SK-N-SH (cell line): Measurements from ENCODE around the gene DDX42. TPM values are rescaled to one million over a fixed set of nuclear protein-coding genes. Genes with fewer than 3 reads are reported as not detected.

Source experiments
- CTCF ChIA-PET: fragments of 300-600, 350-600 bp; formaldehyde crosslinking; extraction: SDS; loops from one replicate; lab custom pipeline; 2021; lab: Yijun Ruan, JAX
- POLR2A ChIA-PET: fragments of 350-600 bp; sonication (Branson Sonifier 250); formaldehyde crosslinking; extraction: SDS; loops from one replicate; lab custom pipeline; 2020; ENCODE audit warnings: antibody characterized with exemption, inconsistent platforms; lab: Yijun Ruan, JAX
- DNase-seq: peaks from one replicate; pipeline ENCODE4 v3.0.0; 2012
- H2AFZ ChIP-seq: fragments of 200-600 bp; sonication (generic); 2 replicates; pipeline ENCODE4 v1.8.1; 2016; ENCODE audit warnings: antibody characterized with exemption, mild to moderate bottlenecking, low read depth
- H3F3A ChIP-seq: fragments of 200-600 bp; sonication (generic); replicated peaks from 2 replicates; pipeline ENCODE3; 2016; ENCODE audit warnings: antibody characterized with exemption, mild to moderate bottlenecking; ENCODE audit not compliant: insufficient read depth
- H3K27ac ChIP-seq, 2 experiments: fragments of 200-500 bp in 1 of 2; fragments of 200-600 bp in 1 of 2; sonication (Bioruptor generic) in 1 of 2; sonication (generic), shearing (Covaris generic) in 1 of 2; 2 replicates each; pipeline versions ENCODE4 v1.5.1 to v1.6.1; 2014 to 2016; ENCODE audit warnings: low read depth in 2 of 2, inconsistent platforms in 1 of 2, low read length in 1 of 2, mild to moderate bottlenecking in 1 of 2, mixed read lengths in 1 of 2
- H3K27me3 ChIP-seq: fragments of 200-600 bp; sonication (generic), shearing (Covaris generic); 2 replicates; pipeline ENCODE4 v1.6.1; 2016; ENCODE audit warnings: mixed run types; ENCODE audit not compliant: insufficient read depth
- H3K36me3 ChIP-seq, 2 experiments: fragments of 200-500 bp in 1 of 2; fragments of 200-600 bp in 1 of 2; sonication (Bioruptor generic) in 1 of 2; sonication (generic) in 1 of 2; replicated peaks in 1 of 2; 2 replicates each; pipeline versions ENCODE3 to v1.5.1; 2014 to 2016; ENCODE audit warnings: low read length in 1 of 2, mild to moderate bottlenecking in 1 of 2; ENCODE audit not compliant: insufficient read depth in 2 of 2, control insufficient read depth in 1 of 2
- H3K4me1 ChIP-seq, 2 experiments: fragments of 200-500 bp in 1 of 2; fragments of 200-600 bp in 1 of 2; sonication (Bioruptor generic) in 1 of 2; sonication (generic), shearing (Covaris generic) in 1 of 2; 2 replicates each; pipeline versions ENCODE4 v1.5.1 to v1.6.1; 2014 to 2016; ENCODE audit warnings: low read depth in 1 of 2, low read length in 1 of 2, mixed run types in 1 of 2; ENCODE audit not compliant: insufficient read depth in 2 of 2, control insufficient read depth in 1 of 2
- H3K4me2 ChIP-seq: fragments of 200-600 bp; sonication (generic), shearing (Covaris generic); 2 replicates; pipeline ENCODE4 v1.6.1; 2017; ENCODE audit warnings: mixed run types
- H3K4me3 ChIP-seq, 2 experiments: fragments of 200-500 bp in 1 of 2; fragments of 200-600 bp in 1 of 2; sonication (Bioruptor generic) in 1 of 2; sonication (generic), shearing (Covaris generic) in 1 of 2; 2 replicates each; pipeline versions ENCODE4 v1.5.1 to v1.8.1; 2014 to 2016; ENCODE audit warnings: low read depth in 2 of 2, inconsistent platforms in 1 of 2, low read length in 1 of 2, mild to moderate bottlenecking in 1 of 2, mixed read lengths in 1 of 2, moderate library complexity in 1 of 2
- H3K79me2 ChIP-seq: fragments of 200-600 bp; sonication (generic); 2 replicates; pipeline ENCODE4 v1.8.1; 2017; ENCODE audit warnings: mild to moderate bottlenecking; ENCODE audit not compliant: insufficient read depth
- H3K9ac ChIP-seq: fragments of 200-600 bp; sonication (generic); 2 replicates; pipeline ENCODE4 v1.6.1; 2017; ENCODE audit warnings: mixed run types
- H3K9me2 ChIP-seq: fragments of 200-600 bp; sonication (generic); 2 replicates; pipeline ENCODE4 v1.6.1; 2017; ENCODE audit warnings: mixed run types
- H3K9me3 ChIP-seq: fragments of 200-600 bp; sonication (generic); 2 replicates; pipeline ENCODE4 v1.6.1; 2017; ENCODE audit warnings: mixed run types, mild to moderate bottlenecking, moderate library complexity
- H4K20me1 ChIP-seq: fragments of 200-600 bp; sonication (generic); 2 replicates; pipeline ENCODE4 v1.6.1; 2017; ENCODE audit warnings: mild to moderate bottlenecking, mixed run types; ENCODE audit not compliant: insufficient read depth
- ELF1 ChIP-seq: IDR thresholded peaks from 2 replicates; pipeline ENCODE4 v1.4.0; 2012
- JUND ChIP-seq: IDR thresholded peaks from 2 replicates; pipeline ENCODE4 v1.4.0; 2012
- POLR2AphosphoS5 ChIP-seq: IDR thresholded peaks from 2 replicates; pipeline ENCODE4 v1.6.1; 2012; ENCODE audit warnings: low read depth, low read length
- WGBS: methylation state at CpG from one replicate; pipeline ENCODE4 v1.1.6; 2017; ENCODE audit warnings: low lambda C conversion rate; 5-methylcytosine and 5-hydroxymethylcytosine counted together
- polyA plus RNA-seq, 3 experiments: library from polyadenylated mRNA; depleted of rRNA; stranded (reverse); fragments of >200 nt; gene quantifications; 2 replicates each; pipeline ENCODE4 v1.2.3, GENCODE V29; 2012
- TF ChIP-seq, protein P1 (sequence below): fragments of 200-600 bp; sonication (generic); IDR thresholded peaks from 2 replicates; pipeline ENCODE4 v1.6.1; 2017; ENCODE audit warnings: antibody characterized with exemption, mild to moderate bottlenecking, moderate library complexity
- TF ChIP-seq, protein P2 (sequence below): fragments of 150-350 bp; IDR thresholded peaks from 2 replicates; pipeline ENCODE4 v1.6.1; 2017; ENCODE audit warnings: antibody characterized with exemption, low read length, low read depth, borderline replicate concordance

DDX42 gene
- polyA plus RNA-seq, 1 of the 3 experiments (the other 2 are of a cell fraction): 115 TPM

GRCh38 chr17:63819585-63820537 lies 45.9 kb downstream of the DDX42 start:
- Histone ChIP-seq H2AFZ (no peak overlapping the region), H3K9me3 (no peaks in the 10 kb centered on the region), H3K4me1 (peaks cover 0 to 5% of the 10 kb centered on the region in 2 experiments; a peak in 1 of 4 replicates), H3K27me3 (no peaks in the 10 kb centered on the region), H3K9ac (no peak overlapping the region), H3F3A (peaks cover 77% of the 10 kb centered on the region), H3K9me2 (no peaks in the 10 kb centered on the region), H3K36me3 (peaks cover 93 to 96% of the 10 kb centered on the region in 2 experiments), H4K20me1 (peaks cover 23% of the 10 kb centered on the region; the same call in 1 of the 2 replicates), H3K79me2 (peaks cover 35% of the 10 kb centered on the region), H3K4me2 (no peak overlapping the region), H3K27ac (no peak overlapping the region), H3K4me3 (no peak overlapping the region)
- 85% methylated on average over 21 of the region's 21 CpGs for WGBS
- TF ChIP-seq POLR2AphosphoS5: 0 out of 2 replicates have a peak, but pooled peaks have one; percentile 38
- TF ChIP-seq, protein P1, sequence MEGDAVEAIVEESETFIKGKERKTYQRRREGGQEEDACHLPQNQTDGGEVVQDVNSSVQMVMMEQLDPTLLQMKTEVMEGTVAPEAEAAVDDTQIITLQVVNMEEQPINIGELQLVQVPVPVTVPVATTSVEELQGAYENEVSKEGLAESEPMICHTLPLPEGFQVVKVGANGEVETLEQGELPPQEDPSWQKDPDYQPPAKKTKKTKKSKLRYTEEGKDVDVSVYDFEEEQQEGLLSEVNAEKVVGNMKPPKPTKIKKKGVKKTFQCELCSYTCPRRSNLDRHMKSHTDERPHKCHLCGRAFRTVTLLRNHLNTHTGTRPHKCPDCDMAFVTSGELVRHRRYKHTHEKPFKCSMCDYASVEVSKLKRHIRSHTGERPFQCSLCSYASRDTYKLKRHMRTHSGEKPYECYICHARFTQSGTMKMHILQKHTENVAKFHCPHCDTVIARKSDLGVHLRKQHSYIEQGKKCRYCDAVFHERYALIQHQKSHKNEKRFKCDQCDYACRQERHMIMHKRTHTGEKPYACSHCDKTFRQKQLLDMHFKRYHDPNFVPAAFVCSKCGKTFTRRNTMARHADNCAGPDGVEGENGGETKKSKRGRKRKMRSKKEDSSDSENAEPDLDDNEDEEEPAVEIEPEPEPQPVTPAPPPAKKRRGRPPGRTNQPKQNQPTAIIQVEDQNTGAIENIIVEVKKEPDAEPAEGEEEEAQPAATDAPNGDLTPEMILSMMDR: no peak
- ChIA-PET CTCF (interaction anchor here (0.6 to 2.8 kb wide), 9 partner anchors 7 to 246 kb away, joined by 3 to 10 read pairs (median 8); no protein-coding TSS in a partner anchor), POLR2A (no interaction called here)
- no peak for DNase-seq

GRCh38 chr17:63820963-63821561 lies 47.1 kb downstream of the DDX42 start:
- TF ChIP-seq POLR2AphosphoS5: peak; percentile 23
- TF ChIP-seq, protein P2, sequence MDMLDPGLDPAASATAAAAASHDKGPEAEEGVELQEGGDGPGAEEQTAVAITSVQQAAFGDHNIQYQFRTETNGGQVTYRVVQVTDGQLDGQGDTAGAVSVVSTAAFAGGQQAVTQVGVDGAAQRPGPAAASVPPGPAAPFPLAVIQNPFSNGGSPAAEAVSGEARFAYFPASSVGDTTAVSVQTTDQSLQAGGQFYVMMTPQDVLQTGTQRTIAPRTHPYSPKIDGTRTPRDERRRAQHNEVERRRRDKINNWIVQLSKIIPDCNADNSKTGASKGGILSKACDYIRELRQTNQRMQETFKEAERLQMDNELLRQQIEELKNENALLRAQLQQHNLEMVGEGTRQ: 0 out of 2 replicates have a peak, but pooled peaks have one; percentile 6
- TF ChIP-seq ELF1: no peak
- TF ChIP-seq JUND: no peak

More at GRCh38 chr17:63820963-63821561, 47.1 kb downstream of the DDX42 start:
- Histone ChIP-seq H3K4me1 (peaks cover 6 to 17% of the 10 kb centered on the region in 2 experiments; a peak in 2 of 4 replicates), H3F3A (peaks cover 66% of the 10 kb centered on the region), H3K36me3 (peaks cover 91 to 96% of the 10 kb centered on the region in 2 experiments), H3K79me2 (peaks cover 40% of the 10 kb centered on the region), H3K27ac (no peak overlapping the region), H3K4me3 (no peak overlapping the region), H4K20me1 (peaks cover 23% of the 10 kb centered on the region; the same call in 1 of the 2 replicates), H3K9me2 (no peaks in the 10 kb centered on the region), H3K4me2 (no peak overlapping the region), H3K9ac (no peak overlapping the region), H3K27me3 (no peaks in the 10 kb centered on the region), H3K9me3 (no peaks in the 10 kb centered on the region), H2AFZ (no peak overlapping the region)
- 92% methylated on average over 10 of the region's 10 CpGs for WGBS
- CTCF ChIA-PET: interaction anchor here (0.8 to 2.8 kb wide), 5 partner anchors 8 to 45 kb away, joined by 3 to 9 read pairs (median 8); no protein-coding TSS in a partner anchor
- POLR2A ChIA-PET: interaction anchor here (1.2 to 1.9 kb wide), 3 partner anchors 9 to 21 kb away, joined by 3 to 7 read pairs (median 4); no protein-coding TSS in a partner anchor
- DNase-seq: no peak
